G401 (cell line): ENCODE results near the gene CD69. TPM values are rescaled to one million over a fixed set of nuclear protein-coding genes. Genes with fewer than 3 reads are reported as not detected.
A peak's percentile ranks its signal among the peaks of the same experiment; 100 is the strongest.
"Not testable (repeated sequence)": the region's sequence is repeated elsewhere in the genome, so short reads cannot be mapped to it uniquely, and the experiment has no call there.

Source experiments
- DNase-seq: peaks from one replicate; pipeline ENCODE4 v3.0.0-alpha.2; 2015; ENCODE audit warnings: low spot score
- in situ Hi-C: cut with HindIII; loops from 2 replicates; pipeline ENCODE4 v1.10.0; 2016; ENCODE audit warnings: low sequenced_read_pairs, mixed read lengths
- total RNA-seq: library from RNA; depleted of rRNA; stranded (reverse); fragments of >200 nt; shearing (Covaris generic); gene quantifications from 2 replicates; pipeline ENCODE4 v1.2.3, GENCODE V29; 2014

The CD69 gene
- total RNA-seq, 1 experiment from 2014 or later = not detected

DNA sequence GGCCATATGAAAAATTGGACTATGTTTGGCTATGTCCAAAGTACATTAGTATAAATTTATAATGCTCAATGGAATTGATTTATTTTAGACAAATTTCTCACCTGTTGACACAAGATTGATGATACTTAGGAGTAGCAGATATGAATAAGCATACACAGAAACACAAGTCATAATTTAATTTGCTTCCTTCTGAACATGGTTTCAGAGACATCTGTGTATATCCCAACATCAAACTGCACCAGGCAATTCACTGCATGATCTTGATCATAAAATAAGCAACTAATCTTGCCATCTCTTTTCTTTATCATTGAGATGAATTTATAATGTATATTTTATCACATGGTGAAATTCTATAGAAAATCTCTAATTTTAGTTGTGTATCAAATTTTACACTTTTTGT lies 31.6 kb downstream of the CD69 start:
- DNase-seq = no peak
- in situ Hi-C loops = no loop called here

DNA sequence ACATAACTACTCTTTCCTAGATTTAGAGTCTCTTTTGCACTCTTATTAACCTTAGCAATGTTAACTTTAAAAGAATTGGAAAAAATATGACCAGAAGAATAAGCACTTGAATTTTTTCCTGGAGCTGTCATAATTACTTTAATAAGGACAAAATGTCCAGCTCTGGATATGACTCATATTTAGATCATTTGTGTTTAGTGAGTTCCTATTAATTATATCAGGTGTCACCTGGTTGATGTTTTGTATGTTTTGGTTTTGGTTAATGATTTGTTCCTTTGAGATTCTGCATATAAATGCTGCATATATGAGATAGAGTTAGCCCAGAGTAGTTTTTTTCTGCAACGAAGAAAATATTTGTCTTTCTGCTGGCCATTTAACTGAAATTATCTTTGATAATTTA lies 32.9 kb downstream of the CD69 start:
- in situ Hi-C loops = no loop called here
- DNase-seq = no peak

DNA sequence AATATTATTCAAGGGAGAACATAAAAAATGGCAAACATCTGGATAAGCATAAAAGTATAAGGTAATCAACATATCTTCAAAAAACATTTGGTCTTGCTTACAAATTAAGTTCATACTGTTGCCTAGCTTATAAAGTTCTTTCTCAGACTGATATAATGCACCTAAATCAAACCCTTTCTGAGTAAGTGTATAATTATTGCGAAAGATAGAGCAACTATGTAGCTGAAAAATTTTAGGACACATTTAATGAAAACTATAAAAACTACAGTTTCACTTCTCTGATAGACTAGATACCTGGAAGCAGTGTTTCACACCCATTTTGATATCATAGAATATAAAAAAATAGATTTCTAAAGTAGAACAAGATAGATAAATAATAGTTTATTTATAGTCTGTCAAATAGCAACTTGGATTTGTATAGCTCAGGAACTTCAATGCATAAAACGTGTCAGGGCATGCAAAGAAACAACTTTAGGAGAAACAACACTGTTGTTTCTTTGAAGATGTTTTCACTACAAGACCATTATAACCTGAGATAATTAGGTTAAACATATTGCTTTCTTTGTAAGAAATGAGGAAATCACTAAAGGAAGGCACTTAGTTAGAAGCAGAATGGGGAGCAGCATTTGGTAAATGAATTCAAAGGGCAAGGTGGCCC lies 35.4 kb downstream of the CD69 start:
- no peak for DNase-seq
- in situ Hi-C loops = no loop called here

DNA sequence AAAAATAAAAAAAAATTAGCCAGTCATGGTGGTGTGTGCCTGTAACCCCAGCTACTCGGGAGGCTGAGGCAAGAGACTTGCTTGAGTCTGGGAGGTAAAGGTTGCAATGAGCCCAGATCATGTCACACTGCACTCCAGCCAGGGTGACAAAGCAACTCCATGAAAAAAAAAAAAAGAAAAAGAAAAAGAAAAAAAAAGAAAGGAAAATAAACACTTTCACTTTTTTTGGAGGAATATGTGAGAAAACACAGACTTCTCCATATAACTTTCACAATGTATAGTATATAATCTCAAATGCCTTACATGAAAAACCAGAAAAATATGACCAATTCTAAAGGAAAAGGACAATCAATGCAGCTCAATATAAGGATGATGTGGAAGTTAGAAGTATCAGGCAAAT lies 36.7 kb downstream of the CD69 start:
- in situ Hi-C loops = no loop called here
- no peak for DNase-seq

DNA sequence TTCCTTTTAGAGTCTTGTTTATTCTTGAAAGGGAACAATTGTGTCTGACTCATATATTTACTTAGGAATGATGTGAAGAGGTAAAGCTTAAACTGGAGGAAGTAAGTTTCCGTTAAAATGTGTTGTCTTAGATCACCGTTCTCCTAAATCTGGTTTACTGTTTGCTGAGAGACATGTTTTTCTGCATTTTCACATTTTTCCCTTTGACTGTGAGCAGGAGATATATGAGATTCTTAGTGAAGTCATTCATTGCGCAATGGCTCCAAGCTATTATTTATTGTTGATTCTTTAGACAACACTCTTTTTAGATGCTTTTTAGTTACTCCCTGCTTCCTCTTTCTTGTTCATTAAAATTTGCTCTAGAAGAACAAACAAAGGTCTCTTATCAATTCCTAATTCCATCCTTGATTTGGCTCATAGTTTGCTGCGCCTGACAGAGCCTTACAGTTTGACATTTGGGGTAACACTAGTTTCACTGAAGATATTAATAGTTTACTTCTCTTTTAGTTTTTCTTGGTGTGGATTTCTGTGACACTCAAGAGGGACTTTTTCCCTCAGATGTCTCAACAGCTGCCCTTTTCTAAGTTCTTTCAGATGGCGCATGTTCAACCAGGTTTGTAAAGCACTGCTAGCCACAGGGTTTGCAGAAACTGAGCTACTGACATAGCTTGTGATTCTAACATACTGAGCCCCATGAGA lies 39.2 kb downstream of the CD69 start:
- DNase-seq = no peak
- in situ Hi-C loops = no loop called here

DNA sequence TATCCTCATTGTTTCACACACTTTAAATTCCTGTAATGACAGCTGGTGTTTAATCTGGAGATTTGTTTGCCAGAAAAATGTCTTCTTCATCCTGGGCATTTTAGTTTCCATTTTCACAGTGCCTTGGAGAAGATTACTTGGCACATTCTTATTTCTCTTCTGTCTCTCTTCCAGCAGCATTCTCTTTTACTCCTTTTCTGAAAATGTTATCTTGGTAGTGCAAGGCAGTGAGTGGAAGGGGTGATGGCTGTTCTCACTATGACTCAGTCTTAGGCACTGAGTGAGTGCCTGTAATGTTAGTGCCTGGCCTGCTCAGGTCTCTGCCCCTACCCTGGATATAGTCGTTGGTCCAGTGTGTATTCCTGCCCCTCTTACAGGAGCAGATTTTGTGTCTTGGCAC lies 40.9 kb downstream of the CD69 start:
- in situ Hi-C loops = no loop called here
- DNase-seq = no peak

DNA sequence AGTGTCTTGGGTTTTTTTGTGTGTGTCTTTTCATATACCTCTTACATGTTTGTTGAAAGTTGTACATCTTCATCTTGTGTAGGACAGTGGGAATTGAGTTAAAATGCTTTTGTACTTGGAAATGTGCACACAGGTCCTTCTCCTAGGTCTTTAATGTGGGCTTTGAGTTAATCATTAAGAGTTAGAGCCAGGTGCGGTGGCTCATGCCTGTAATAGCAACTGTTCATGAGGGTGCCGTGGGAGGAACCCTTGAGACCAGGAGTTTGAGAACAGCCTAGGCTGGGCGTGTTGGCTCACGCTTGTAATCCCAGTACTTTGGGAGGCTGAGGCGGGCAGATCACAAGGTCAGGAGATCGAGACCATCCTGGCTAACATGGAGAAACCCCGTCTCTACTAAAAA lies 41.7 kb downstream of the CD69 start:
- DNase-seq = no peak
- in situ Hi-C loops = no loop called here

DNA sequence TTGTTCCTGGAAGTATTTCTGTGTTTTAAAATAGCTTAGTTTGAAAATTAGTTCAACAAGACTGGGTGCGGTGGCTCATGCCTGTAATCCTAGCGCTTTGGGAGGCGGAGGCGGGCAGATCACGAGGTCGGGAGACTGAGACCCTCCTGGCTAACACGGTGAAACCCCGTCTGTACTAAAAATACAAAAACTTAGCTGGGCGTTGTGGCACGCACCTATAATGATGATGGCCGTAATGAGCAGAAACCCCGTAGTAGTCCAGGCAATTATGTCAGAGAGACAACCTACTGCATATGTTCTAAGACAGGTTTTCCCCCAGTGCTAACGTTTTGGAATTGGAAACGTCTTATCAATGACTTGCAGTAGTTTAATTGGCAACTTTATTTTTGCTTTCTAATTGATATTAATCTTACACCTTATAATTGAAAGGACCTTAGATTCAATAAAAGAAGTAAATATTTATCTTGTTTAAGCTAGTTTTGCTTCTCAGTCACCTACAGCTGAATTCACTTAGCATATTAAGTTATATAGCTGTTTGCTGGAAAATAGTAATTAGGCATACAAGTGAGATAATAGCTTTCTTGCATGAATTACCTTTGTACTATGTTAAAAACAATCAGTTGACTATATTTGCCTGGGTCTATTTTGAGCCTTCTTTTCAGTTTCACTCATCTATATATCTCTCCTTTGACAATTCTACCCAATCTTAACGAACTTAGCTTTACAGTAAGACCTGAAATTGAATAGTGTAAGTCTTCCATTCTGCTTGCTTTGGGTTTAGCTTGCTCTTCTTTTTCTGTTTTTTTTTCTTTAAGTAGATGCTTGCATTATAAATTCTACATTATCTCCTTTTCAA lies 43.4 kb downstream of the CD69 start:
- in situ Hi-C loops = no loop called here

DNA sequence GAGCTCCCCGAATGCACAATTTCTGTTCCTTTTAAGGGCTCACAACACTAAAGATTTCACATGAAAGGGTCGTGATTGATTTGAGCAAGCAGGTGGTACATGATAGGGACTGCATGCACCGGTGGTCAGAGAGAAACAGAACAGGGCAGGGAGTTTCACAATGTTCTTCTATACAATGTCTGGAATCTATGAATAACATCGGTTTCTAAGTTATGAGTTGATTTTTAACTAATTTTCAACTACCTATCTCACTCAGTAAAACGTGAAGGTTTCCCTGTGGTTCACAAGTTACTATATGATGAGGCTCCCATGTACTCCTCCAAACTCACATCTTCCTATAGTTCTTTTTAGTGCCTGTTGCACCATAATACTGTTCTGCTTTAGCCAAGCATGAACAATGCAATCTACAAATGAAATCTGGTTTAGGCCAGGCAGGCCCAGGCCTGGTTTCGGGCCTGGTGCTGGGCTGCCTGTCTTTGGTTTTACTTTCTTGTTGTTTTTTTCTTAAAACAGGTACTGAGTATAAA lies 47.6 kb downstream of the CD69 start:
- in situ Hi-C loops = not testable (repeated sequence)

More for the DNA sequence above, 43.4 kb downstream of the CD69 start:
- no peak for DNase-seq

DNA sequence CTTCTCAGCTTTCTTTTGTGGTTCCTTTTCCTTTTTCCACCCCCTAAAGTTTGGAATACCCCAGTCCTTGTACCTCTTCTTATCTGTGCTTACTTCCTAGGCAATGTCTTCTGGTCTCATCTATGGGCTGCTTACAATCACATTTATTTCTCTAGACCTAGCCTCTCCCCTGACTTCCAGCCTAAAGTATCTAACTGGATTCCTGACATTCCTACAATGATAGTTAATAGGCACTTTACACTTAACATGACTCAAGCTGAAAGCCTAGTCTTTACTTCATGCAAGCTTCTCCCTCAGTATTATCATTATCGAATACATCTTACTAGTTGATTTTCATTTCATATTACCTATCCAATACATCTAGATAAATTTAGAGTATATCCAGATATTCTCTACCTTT lies 49.0 kb downstream of the CD69 start:
- in situ Hi-C loops = no loop called here
- DNase-seq = no peak

More for the DNA sequence above, 47.6 kb downstream of the CD69 start:
- DNase-seq = not testable (repeated sequence)

DNA sequence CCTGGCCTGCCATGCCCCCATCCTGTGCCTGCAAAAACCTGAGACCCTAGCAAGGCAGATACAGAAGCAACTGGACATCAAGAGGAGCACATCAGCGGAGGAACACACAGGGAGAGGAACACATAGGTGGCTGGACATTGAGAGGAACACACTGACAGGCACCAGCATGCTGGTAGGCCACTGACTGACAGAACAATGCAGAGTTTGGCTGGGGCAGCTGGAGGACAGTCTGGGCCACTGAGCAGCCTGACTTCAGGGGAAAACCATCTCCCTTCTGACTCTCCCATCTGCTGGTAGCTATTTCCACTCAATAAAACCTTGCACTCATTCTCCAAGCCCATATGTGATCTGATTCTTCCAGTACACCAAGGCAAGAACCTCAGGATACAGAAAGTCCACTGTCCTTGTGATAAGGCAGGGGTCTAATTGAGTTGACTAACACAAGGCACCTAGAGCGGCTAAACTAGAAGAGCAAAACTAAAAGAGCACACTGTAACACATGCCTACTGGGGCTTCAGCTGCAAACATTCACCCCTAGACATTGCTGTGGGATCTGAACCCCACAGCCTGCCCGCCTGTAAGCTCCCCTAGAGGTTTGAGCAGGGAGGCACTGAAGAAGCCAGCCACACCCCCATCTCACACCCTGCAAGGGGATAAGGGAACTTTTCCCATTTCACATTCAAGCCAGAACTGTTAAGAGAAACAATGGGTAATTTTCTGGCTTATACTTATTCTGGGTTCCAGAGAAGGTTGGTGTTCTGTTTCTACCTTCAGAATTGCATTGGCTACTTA lies 49.9 kb downstream of the CD69 start:
- no peak for DNase-seq
- in situ Hi-C loops = no loop called here

DNA sequence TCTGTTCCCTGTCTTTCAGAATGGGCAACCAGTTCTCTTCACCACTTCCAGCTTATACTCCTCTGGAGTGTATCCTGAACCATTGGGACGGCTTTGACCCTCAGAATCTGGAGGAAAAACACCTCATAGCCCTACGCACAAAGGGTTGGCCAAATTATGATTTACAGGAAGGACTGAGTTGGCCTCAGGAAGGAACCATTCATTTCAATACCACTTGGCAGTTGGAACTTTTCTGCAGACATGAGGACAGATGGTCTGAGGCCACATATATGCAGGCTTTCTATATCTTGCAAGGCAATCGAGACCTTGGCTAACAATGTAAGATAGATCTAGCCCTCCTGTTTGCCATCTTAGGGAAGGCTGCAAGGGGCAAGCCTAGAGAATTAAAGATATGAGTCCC lies 51.8 kb downstream of the CD69 start:
- in situ Hi-C loops = loop anchor here (10.0 kb wide), 1 partner anchor 74 kb away; no protein-coding TSS in a partner anchor

DNA sequence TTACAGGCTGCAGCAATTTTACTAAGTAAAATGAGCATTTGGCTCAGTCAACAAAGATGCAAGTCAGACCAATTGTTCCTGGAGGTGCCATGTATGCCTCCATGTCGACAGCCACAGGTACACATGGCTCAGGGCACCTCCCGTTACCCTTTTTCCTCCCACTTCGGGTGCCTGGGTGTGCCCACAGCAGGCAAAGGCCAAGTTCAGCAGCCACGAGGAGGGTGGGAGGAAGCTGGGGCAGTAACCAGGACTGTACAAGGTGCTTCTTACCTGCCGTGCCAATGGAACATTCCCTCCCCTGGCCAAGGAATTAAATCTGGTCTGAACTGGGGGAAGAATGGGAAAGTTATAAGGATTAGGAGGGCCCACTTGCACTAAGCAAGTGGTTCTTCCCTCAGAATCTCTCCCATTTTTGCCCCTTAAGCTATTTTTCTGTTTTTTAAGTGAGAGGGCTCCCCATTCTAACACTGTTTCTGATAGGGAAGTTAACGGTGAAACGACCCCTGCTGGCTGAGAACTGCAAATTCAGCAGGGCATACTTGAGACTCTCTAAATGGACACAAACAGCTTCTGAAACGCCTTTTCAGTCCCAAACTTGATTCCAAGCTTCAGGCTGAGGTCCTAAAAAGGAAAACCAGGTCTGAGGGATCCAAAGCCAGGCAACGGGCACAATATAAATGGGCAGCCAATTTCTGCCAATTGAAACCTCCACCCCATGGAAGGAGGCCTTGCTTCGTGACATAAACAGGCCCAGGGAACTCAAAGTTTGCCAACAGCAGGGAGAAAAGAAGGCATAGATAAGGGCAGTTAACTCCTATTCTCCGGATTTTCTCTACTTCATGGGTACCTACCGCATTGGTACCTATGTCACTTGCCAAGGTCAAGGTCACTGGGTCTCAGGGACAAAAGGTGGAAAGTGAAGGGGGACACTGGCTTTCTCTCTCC lies 52.6 kb downstream of the CD69 start:
- DNase-seq = peak; percentile 20
- in situ Hi-C loops = loop anchor here (10.0 kb wide), 1 partner anchor 73 kb away; no protein-coding TSS in a partner anchor

More for the DNA sequence above, 51.8 kb downstream of the CD69 start:
- no peak for DNase-seq

DNA sequence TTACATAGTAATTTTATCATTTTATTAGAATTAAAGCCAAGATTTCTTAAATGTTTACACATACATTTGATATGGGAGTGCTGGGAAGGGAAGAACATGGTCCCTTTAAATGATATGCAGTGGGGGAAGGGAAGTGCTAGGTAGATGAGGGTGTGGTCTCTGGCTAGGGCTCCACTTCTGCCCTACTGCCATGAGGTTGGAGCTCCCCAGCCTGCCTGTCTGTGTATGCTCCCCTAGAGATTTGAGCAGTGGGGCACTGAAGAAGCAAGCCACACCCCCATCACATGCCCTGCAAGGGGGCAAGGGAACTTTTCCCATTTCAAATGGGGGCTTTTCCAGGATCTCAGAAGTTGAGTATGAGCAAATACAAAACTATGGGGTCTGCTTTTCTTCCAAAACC lies 53.3 kb downstream of the CD69 start:
- DNase-seq = no peak
- in situ Hi-C loops = loop anchor here (10.0 kb wide), 1 partner anchor 73 kb away; no protein-coding TSS in a partner anchor

DNA sequence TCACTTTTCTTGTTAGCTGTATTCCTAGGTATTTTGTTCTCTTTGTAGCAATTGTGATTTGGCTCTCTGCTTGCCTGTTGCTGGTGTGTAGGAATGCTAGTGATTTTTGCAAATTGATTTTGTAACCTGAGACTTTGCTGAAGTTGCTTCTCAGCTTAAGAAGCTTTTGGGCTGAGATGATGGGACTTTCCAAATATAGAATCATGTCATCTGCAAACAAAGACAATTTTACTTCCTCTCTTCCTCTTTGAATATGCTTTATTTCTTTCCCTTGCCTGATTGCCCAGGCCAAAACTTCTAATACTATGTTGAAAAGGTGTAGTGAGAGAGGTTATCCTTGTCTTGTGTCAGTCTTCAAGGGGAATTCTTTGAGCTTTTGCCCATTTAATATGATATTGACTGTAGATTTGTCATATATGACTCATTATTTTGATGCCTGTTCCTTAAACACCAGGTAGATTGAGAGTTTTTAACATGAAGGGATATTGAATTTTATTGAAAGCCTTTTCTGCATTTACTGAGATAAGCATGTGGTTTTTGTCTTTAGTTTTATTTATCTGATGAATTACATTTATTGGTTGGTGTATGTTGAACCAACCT lies 54.5 kb downstream of the CD69 start:
- no peak for DNase-seq
- in situ Hi-C loops = loop anchor here (10.0 kb wide), 1 partner anchor 71 kb away; no protein-coding TSS in a partner anchor

DNA sequence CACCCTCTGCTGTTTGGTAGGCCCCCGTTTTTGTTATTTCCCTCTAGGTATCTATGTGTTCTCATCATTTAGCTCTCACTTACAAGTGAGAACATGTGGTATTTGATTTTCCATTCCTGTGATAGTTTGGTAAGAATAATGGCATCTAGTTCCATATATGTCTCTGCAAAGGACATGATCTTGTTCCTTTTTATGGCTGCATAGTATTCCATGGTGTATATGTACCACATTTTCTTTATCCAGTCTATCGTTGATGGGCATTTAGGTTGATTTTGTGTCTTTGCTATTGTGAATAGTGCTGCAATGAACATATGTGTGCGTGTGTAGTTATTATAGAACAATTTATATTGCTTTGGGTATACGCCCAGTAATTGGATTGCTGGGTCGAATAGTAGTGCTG lies 56.1 kb downstream of the CD69 start:
- in situ Hi-C loops = loop anchor here (10.0 kb wide), 1 partner anchor 70 kb away; no protein-coding TSS in a partner anchor
- not testable (repeated sequence) for DNase-seq
